DLD1 (cell line): Measurements from ENCODE around the gene MRPS15.
"Not testable (repeated sequence)": the region's sequence is repeated elsewhere in the genome, so short reads cannot be mapped to it uniquely, and the experiment has no call there.

Experiments
- in situ Hi-C: cut with HindIII; loops from 2 replicates; pipeline ENCODE4 v1.10.0; 2017; ENCODE audit warnings: low sequenced_read_pairs

Gene MRPS15

DNA sequence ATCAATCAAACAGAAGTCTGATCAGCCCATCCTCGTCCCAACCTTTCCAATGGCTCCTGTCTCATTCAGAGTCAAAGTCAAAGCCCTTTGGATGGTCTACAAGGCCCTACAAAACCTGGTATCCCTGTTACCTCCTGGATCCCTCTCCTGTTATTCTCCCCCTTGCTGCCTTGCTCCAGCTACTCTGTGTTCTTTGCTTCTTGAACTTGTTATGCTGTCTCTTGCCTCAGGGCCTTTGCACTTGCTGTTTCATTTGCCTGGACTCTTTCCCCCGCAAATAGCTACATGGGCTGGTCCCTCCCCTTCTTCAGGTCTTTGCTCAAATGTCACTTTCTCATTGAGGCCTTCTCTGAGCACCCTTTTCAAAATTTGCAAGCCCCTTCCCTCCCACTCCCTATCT lies 19.9 kb upstream of the MRPS15 start:
- in situ Hi-C loops = no loop called here

DNA sequence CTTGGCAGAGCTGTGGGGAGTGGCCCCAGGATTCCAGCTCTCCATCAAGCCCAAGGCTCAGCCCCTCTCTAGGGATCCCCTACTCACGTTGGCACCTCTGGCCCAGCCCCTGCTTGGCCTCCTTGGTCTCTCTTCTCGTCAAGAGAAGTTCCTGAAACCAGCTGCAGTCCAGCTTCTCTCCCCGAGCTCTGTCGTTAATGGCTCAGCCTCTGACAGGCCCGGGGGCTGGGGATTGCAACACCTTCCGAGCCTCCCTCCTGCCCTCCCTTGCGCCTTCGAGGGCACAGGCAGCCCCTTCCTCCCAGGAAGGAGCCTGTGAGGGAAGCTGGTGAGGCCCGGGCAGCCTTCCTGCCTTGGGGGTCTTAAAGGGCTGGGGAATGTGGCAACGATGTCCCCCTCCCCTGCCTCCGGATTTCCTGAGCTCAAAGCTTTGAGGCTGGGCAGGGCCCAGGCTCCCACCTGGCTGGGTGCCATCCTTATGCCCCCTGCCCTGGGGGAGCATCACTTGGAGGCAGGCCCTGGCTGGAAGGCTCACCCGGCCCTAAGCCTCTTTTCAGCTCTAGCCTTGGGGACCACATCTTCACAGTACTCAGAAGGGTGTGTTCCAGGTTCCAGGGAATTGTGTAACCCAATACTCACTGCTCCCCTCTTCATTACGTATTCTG lies 18.7 kb upstream of the MRPS15 start, which contains the start of gene CSF3R:
CSF3R (minus strand) TSS at position 190 of the 665 bp plus-strand sequence. CDS start 3,417 bp downstream, outside the sequence.
- in situ Hi-C loops = no loop called here

GRCh38 chr1:36481771-36482723 lies 17.9 kb upstream of the MRPS15 start:
- in situ Hi-C loops = no loop called here

- in situ Hi-C loops = no loop called here
Observed at GRCh38 chr1:36481091-36481490, 16.9 kb upstream of the MRPS15 start.

DNA sequence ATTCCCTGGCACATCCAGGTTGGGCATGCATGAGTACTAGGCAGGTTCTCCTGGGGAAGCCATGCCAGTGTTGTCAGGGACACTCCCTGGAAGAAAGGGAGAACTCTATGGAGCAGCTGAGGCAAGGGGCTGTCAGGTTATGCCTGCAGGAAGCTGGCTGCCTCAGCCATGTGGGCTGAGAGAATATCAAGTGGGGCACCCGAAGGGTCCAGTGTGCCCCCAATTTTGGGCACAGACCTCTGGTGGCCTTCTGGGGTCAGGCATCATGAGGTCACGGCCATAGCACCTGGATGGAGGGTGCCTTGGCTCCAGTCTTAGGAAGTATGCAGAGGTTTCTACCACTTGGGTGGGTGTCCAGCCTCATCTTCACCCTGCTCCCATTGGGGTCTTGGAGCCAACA lies 16.0 kb upstream of the MRPS15 start:
- in situ Hi-C loops = no loop called here

GRCh38 chr1:36479505-36480051 lies 15.4 kb upstream of the MRPS15 start:
- in situ Hi-C loops = no loop called here

DNA sequence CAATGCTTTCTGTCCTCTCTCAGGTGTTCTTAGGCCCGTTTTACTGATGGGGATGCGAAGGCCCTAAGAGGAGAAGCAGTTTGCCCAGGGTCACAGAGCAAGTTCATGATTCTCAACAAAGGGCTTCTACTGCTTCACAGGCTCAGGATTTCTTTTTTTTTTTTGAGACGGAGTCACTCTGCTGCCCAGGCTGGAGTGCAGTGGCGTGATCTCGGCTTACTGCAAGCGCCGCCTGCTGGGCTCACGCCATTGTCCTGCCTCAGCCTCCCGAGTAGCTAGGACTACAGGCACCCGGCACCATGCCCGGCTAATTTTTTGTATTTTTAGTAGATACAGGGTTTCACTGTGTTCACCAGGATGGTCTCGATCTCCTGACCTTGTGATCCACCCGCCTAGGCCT lies 13.4 kb upstream of the MRPS15 start:
- in situ Hi-C loops = not testable (repeated sequence)

DNA sequence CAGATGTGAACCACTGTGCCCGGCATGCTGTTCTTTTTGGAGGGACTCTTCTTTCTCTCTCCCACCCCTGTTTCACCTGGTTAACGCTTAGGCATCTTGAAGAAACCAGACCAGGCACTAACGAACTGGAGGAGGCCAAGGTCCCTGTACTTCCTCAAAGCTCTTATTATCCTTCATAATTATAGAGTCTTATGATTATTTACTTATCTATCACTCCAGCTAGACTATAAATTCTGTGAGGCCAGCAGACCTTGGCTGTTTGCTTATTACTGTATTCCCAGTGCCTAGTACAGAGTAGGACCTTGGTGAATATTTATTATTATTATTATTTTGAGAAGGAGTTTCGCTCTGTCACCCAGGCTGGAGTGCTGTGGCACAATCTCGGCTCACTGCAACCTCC lies 12.8 kb upstream of the MRPS15 start:
- in situ Hi-C loops = no loop called here

- in situ Hi-C loops = no loop called here
Observed at GRCh38 chr1:36475910-36476604, 11.9 kb upstream of the MRPS15 start.

- in situ Hi-C loops = no loop called here
Observed at GRCh38 chr1:36475341-36475740, 11.2 kb upstream of the MRPS15 start.

- in situ Hi-C loops = no loop called here
Observed at GRCh38 chr1:36472656-36473055, 8.5 kb upstream of the MRPS15 start.

DNA sequence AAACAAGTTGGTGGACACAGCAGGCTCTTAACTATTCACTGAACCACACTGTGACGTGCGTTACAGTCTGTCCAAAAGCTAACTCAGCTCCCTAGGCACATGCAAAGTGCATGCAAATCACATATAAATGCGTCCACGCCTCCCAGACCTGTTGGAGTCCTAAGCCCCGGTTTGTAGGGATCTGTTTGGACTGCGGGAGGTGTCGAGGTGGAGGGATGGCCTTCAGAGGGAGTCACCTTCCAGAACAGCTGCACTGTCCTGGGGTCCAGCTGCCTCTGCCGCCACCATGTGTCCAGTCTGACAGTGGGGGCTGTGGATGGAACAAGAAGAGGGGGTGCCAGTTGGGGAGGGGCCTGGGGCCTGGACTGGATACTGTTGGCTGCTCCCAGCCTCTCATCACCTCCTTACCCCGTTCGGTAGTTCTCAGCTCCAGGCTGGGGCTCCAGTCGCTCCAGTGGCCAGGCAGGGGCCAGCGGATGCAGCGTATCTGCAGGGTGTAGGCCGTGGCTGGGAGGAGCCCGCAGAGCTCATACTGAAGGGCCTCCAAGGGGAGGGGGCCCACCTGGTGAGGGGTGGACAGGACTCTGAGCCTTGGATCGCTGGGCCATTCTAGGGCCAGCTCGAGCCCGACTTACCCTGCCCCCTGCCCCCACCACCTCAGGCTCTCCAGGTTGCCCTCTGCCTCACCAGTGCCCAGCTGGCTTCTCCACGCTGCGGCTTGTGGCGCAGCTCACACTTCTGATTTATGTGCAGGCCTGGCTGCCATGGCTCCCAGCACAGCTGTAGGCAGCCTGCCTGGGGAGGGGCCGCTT lies 7.9 kb upstream of the MRPS15 start:
- in situ Hi-C loops = no loop called here

GRCh38 chr1:36469163-36469562 lies 5.0 kb upstream of the MRPS15 start:
- in situ Hi-C loops = no loop called here

DNA sequence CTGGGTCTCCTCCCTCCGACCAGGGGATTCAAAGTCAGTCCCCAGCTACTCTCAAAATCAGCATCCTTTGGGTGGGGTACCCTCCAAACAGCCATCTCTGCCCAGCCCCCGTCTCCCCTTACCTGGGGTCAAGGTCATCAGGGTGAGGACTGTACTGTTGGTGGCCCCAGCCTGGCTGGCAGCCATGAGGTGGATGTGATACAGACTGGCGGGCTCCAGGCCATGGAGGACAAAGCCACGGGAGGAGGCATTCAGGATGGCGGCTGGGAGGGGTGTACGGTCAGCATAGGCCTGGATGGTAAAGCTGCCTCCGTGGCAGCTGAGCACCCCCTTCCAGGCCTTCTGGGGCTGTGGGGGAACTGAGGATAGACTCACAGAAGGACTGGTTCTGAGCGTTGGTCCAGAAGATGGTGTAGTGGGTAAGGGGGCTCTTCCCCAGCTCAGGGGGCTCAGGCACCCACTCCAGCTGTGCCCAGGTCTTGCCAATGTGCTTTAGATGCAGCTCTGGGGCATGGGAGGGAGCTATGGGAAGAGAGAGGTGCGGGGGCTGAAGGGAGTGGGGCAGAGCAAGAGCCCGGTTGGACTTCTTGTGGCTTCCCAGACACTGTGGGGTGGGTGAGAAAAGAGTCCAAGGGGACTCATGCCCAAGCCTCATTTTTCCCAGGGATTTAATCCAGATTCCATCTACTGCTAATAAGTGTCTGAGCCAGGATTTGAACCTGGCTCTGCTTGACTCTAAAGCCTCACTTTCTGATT lies 3.7 kb upstream of the MRPS15 start:
- in situ Hi-C loops = no loop called here

- in situ Hi-C loops = no loop called here
Observed at GRCh38 chr1:36467027-36467410, 2.8 kb upstream of the MRPS15 start.

GRCh38 chr1:36466370-36467026 lies 2.3 kb upstream of the MRPS15 start:
- in situ Hi-C loops = no loop called here

DNA sequence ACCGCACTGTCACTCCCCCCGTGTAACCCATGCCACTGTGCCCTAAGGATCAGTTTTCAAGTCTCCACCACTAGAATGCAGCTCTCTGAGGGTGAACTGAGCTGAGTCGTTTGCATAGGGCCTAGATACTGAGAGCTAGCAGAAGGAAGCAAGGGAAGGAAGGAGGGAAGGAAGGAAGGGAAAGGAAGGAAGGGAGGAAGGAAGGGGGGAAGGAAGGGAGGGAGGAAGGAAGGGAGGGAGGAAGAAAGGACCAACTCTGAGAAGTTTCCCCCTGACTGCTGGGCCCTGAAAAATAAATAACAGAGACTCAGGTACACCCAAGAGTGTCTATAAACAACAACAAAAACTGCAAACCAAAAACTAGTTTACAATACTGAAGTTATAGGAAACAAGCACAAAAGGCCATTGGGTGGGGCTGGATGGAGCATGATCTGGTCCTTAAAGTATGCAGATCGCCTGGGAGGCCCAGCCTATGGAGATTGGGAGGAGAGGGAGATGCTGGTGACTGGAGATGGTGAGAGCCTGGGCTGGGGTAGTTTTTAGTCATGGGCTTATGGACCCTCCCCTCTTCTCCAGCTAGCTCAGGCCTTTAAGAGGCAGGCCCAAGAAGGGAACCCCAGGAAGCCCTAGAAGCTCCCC lies 1.7 kb upstream of the MRPS15 start:
- in situ Hi-C loops = no loop called here

DNA sequence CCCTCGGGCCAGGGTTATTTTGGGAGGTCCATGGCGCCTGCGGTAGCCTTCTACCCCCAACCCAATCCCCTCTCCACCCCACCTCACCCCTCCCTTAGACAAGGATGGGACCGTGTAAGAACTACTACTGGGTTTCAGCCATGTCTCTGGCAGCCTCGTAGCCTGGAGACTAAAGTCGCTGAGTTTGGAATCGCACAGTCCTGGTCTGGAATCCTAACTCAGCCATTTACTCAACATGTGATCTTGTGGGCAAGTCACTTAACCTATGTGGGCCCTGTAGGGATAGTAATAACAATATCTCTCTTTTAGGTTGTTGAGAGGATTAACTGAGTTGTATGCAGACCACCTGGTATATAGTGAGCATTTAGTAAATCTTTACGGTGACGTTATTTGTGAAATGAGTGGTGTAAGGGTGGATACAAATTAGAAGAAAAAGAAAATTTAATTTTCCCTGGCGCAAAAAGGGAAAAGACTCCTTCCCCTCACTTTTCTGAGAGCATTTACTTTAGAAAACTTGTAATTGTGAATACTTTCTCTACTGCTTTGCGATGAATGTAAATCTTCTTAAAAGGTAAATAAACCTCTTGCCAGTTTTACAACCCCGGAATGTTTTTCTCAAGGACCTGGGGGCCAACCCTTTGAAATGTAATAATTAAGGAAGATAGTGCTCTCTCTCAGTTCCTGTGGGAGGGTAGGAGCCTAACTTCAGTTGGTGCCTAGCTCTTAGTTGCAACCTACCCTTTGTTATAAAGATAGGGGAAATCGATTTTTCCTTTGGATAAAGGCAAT lies 615 bp upstream of the MRPS15 start:
- in situ Hi-C loops = no loop called here
